Mesothelial cell of epicardium (in vitro differentiated cells): ENCODE measurements around the gene FANCD2OS. TPM values are rescaled to one million over a fixed set of nuclear protein-coding genes. Genes with fewer than 3 reads are reported as not detected.
A peak's percentile ranks its signal among the peaks of the same experiment; 100 is the strongest.

Experiments
- DNase-seq, 2 experiments: peaks; one replicate each; pipeline ENCODE4 v3.0.0; 2021; ENCODE audit warnings: low spot score in 2 of 2; ENCODE audit not compliant: unreplicated experiment in 2 of 2
- H3K27ac Mint-ChIP-seq: 2 replicates; pipeline ENCODE4 v1.8.0; 2021; ENCODE audit warnings: mixed read lengths
- H3K27me3 Mint-ChIP-seq: 2 replicates; pipeline ENCODE4 v1.8.0; 2021; ENCODE audit warnings: low read depth, mixed read lengths
- H3K36me3 Mint-ChIP-seq: 2 replicates; pipeline ENCODE4 v1.8.0; 2021; ENCODE audit warnings: mixed read lengths
- H3K4me1 Mint-ChIP-seq: 2 replicates; pipeline ENCODE4 v1.8.0; 2021; ENCODE audit warnings: mixed read lengths
- H3K4me3 Mint-ChIP-seq: 2 replicates; pipeline ENCODE4 v1.8.0; 2021; ENCODE audit warnings: mild to moderate bottlenecking, moderate library complexity, mixed read lengths
- H3K9me3 Mint-ChIP-seq: 2 replicates; pipeline ENCODE4 v1.8.0; 2021; ENCODE audit warnings: mixed read lengths
- total RNA-seq: library from RNA; stranded (reverse); gene quantifications from 3 replicates; pipeline ENCODE4 v1.2.1, GENCODE V29; 2021
- TF ChIP-seq, protein P1 (sequence below): fragments of 200-600 bp; sonication (generic); IDR thresholded peaks from one replicate; pipeline ENCODE4 v1.5.0; 2021; ENCODE audit warnings: antibody characterized with exemption; ENCODE audit not compliant: unreplicated experiment

FANCD2OS gene
- total RNA-seq, 1 donor from 2014 or later, result not detected

DNA sequence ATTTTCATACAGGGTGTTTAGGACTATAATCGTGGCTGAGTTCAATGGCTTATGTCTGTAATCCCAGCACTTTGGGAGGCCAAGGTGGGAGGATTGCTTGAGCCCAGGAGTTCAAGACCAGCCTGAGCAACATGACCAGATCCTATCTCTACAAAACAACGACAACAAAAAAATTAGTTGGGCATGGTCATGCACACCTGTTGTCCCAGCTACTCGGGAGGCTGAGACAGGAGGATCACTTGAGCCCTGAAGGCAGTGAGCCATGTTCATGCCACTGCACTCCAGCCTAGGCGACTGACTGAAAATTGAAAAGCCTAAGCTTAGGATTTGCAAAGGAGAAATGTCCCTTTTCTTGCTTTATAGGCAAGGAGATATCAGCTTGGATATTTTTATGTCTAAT lies 8.9 kb upstream of the FANCD2OS start:
- DNase-seq, result no peak
- Mint-ChIP-seq H3K4me1 (peaks cover 11% of the 10 kb centered on the region), H3K27me3 (no peaks in the 10 kb centered on the region), H3K4me3 (peak overlapping the region; percentile 94), H3K27ac (no peak overlapping the region), H3K36me3 (peaks cover 4% of the 10 kb centered on the region), H3K9me3 (no peaks in the 10 kb centered on the region)
- TF ChIP-seq, protein P1, sequence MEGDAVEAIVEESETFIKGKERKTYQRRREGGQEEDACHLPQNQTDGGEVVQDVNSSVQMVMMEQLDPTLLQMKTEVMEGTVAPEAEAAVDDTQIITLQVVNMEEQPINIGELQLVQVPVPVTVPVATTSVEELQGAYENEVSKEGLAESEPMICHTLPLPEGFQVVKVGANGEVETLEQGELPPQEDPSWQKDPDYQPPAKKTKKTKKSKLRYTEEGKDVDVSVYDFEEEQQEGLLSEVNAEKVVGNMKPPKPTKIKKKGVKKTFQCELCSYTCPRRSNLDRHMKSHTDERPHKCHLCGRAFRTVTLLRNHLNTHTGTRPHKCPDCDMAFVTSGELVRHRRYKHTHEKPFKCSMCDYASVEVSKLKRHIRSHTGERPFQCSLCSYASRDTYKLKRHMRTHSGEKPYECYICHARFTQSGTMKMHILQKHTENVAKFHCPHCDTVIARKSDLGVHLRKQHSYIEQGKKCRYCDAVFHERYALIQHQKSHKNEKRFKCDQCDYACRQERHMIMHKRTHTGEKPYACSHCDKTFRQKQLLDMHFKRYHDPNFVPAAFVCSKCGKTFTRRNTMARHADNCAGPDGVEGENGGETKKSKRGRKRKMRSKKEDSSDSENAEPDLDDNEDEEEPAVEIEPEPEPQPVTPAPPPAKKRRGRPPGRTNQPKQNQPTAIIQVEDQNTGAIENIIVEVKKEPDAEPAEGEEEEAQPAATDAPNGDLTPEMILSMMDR, result no peak

DNA sequence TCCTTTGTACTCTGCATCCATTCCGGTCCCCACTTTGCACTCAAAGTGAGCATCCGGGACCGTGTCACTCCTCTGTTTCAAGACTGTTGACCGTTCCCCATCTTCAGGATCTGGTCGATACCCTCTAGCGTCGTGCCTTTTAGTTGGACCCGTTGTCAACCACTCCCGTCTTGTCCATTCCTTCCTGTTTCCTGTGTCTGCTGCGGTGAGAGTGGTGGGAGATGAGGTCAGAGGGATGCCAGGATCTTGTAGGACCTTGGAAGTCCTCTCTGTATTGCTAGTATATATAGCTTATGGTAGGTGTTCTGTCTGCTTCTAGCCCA lies 8.0 kb upstream of the FANCD2OS start:
- peaks cover 11% of the 10 kb centered on the region for H3K4me1 Mint-ChIP-seq
- H3K36me3 Mint-ChIP-seq, result peaks cover 4% of the 10 kb centered on the region
- H3K27me3 Mint-ChIP-seq, result no peaks in the 10 kb centered on the region
- peak overlapping the region; percentile 94 for H3K4me3 Mint-ChIP-seq
- no peaks in the 10 kb centered on the region for H3K9me3 Mint-ChIP-seq
- TF ChIP-seq, protein P1, result no peak
- no peak for DNase-seq
- H3K27ac Mint-ChIP-seq, result peak overlapping the region; percentile 92

DNA sequence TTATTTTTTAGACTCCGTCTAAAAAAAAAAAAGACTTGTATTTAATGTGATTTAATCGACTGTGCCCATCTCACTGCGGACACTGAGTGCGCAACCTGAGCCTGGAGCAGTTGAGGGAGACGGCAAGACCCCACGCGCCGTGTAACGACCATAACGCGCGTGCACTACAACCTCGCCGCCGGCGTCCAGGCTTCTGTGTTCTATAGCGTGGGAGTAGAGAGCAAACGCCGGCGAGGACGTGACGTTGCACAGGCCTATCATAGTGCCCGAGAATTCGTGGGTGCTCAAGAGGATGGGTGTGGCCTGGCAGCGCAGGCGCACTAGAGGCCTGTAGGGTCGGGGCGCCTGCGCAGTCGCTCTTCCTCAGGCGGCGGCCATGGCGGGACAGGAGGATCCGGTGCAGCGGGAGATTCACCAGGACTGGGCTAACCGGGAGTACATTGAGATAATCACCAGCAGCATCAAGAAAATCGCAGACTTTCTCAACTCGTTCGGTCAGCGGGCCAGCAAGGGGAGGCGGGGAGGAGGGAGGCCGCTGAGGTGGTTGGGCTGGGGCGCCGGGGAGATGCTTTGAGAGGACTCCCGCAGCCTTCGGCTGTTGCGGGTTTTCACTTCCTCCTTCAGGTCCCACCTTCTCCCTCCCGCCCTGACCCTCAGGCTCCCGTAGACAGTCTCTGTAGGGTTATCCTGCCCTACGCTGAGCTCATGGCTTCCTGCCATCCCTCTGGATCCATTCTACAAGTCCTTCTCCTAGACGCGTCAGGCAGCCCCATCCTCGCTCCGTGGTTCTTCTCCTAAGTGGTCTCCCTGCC lies 7.5 kb upstream of the FANCD2OS start, which contains the start of gene BRK1:
Gene BRK1 (plus strand): TSS at position 350 of the 812 bp plus-strand sequence. CDS start 27 bp downstream, at position 377.
- Mint-ChIP-seq H3K4me3 (peak within 1 kb of the TSS; percentile 94), H3K9me3 (no peaks in the 10 kb centered on the region), H3K4me1 (peaks cover 11% of the 10 kb centered on the region), H3K36me3 (peaks cover 4% of the 10 kb centered on the region), H3K27ac (peak within 1 kb of the TSS; percentile 94), H3K27me3 (peaks cover 3% of the 10 kb centered on the region)
- peak; percentile 88 for DNase-seq
- TF ChIP-seq, protein P1, result no peak

DNA sequence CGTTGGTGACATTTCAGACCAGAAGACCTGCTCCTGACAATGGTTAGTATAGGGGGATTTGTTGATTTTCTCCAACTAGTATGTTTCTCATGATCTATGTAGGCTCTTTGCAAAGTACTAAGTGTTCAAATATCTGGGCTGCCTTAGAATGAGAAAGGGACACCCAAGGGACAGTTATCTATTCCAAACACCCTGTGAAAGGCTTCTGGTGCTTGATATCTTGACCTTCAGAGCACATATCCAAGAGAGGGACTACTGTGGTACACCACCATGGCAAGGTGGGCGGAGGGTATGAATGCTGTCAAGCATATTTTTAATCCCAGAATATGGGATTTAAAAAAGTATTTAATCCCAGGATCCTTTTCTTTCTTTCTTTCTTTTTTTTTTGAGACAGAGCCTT lies 1.1 kb downstream of the FANCD2OS start:
- Mint-ChIP-seq H3K36me3 (no peaks in the 10 kb centered on the region), H3K4me3 (no peak overlapping the region), H3K27me3 (peaks cover 3% of the 10 kb centered on the region), H3K4me1 (no peaks in the 10 kb centered on the region), H3K9me3 (no peaks in the 10 kb centered on the region), H3K27ac (no peak overlapping the region)
- DNase-seq, result no peak
- TF ChIP-seq, protein P1, result no peak

DNA sequence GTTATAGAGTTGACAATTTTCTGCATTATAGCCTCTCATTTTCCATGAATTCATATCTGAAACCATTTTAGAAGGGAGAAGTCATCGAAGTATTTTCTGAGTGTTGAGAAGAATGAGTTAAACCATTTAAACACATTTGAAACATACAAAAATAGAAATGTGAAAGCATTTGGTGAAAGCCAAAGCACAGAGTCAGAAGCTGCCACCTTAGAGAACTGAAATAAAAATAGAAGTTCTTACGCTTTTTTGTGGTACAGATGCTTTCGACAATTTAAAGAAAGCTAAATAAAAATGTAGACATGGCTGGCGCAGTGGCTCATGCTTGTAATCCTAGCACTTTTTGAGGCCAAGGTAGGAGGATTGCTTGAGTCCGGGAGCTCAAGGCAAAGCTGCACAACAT lies 9.0 kb downstream of the FANCD2OS start:
- DNase-seq, result no peak
- H3K27me3 Mint-ChIP-seq, result no peaks in the 10 kb centered on the region
- H3K4me1 Mint-ChIP-seq, result no peaks in the 10 kb centered on the region
- H3K36me3 Mint-ChIP-seq, result peaks cover 7% of the 10 kb centered on the region
- TF ChIP-seq, protein P1, result no peak
- H3K4me3 Mint-ChIP-seq, result no peak overlapping the region
- H3K9me3 Mint-ChIP-seq, result no peaks in the 10 kb centered on the region
- no peak overlapping the region for H3K27ac Mint-ChIP-seq
